ENCODE data around the gene FADS2. TPM values are rescaled to one million over a fixed set of nuclear protein-coding genes. Genes with fewer than 3 reads are reported as not detected.

Gene FADS2
- total and polyA plus RNA-seq, 2 of the 13 experiments (the other 11 are each of a cell fraction or from before 2014, with no cell fraction given), result 90.1 to 124 TPM

DNA sequence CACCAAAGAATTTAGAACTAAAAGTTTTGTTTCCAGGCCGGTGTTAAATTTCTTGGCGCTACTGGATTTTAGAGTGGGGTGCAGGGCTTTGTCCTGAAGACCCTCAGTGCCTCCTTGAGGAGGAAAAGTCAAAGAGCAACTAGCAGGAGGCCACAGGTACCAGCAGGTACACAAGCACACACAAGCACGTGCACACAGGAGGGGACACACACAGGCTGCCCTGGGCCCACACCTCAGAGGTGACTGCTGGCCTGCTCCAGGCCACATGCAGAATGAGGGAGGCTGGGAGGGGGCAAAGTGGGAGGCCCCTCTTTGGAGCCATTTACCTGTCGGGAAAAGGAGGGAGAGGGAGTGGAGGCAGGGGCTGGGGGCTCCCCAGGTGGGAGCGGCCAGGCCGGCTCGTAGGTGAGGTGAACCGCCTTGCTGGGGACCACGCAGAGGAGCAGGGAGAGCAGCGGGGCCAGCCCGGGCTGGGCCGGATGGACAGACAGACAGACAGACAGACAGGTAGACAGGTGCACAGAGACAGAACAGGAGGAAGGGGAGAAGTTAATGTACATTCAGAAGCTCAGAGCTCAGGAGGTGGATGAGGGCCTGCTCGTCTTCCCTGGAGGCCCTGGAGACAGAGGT, 77.1 kb downstream of the FADS2 start (continued):
- TF ChIP-seq, protein P1, sequence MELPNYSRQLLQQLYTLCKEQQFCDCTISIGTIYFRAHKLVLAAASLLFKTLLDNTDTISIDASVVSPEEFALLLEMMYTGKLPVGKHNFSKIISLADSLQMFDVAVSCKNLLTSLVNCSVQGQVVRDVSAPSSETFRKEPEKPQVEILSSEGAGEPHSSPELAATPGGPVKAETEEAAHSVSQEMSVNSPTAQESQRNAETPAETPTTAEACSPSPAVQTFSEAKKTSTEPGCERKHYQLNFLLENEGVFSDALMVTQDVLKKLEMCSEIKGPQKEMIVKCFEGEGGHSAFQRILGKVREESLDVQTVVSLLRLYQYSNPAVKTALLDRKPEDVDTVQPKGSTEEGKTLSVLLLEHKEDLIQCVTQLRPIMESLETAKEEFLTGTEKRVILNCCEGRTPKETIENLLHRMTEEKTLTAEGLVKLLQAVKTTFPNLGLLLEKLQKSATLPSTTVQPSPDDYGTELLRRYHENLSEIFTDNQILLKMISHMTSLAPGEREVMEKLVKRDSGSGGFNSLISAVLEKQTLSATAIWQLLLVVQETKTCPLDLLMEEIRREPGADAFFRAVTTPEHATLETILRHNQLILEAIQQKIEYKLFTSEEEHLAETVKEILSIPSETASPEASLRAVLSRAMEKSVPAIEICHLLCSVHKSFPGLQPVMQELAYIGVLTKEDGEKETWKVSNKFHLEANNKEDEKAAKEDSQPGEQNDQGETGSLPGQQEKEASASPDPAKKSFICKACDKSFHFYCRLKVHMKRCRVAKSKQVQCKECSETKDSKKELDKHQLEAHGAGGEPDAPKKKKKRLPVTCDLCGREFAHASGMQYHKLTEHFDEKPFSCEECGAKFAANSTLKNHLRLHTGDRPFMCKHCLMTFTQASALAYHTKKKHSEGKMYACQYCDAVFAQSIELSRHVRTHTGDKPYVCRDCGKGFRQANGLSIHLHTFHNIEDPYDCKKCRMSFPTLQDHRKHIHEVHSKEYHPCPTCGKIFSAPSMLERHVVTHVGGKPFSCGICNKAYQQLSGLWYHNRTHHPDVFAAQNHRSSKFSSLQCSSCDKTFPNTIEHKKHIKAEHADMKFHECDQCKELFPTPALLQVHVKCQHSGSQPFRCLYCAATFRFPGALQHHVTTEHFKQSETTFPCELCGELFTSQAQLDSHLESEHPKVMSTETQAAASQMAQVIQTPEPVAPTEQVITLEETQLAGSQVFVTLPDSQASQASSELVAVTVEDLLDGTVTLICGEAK (IDR thresholded peaks at IDR 0.05), result no peak
- TF ChIP-seq, protein P1 (CRISPR knock-in tag; IDR thresholded peaks at IDR 0.05), result no peak
- TF ChIP-seq, protein P2, sequence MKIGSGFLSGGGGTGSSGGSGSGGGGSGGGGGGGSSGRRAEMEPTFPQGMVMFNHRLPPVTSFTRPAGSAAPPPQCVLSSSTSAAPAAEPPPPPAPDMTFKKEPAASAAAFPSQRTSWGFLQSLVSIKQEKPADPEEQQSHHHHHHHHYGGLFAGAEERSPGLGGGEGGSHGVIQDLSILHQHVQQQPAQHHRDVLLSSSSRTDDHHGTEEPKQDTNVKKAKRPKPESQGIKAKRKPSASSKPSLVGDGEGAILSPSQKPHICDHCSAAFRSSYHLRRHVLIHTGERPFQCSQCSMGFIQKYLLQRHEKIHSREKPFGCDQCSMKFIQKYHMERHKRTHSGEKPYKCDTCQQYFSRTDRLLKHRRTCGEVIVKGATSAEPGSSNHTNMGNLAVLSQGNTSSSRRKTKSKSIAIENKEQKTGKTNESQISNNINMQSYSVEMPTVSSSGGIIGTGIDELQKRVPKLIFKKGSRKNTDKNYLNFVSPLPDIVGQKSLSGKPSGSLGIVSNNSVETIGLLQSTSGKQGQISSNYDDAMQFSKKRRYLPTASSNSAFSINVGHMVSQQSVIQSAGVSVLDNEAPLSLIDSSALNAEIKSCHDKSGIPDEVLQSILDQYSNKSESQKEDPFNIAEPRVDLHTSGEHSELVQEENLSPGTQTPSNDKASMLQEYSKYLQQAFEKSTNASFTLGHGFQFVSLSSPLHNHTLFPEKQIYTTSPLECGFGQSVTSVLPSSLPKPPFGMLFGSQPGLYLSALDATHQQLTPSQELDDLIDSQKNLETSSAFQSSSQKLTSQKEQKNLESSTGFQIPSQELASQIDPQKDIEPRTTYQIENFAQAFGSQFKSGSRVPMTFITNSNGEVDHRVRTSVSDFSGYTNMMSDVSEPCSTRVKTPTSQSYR (CRISPR knock-in tag; IDR thresholded peaks at IDR 0.05; ENCODE audit: borderline replicate concordance), result no peak
- TF ChIP-seq MED13 (CRISPR knock-in tag; IDR thresholded peaks at IDR 0.05) (no peak), ZSCAN25 (CRISPR knock-in tag; IDR thresholded peaks at IDR 0.05) (0 out of 2 replicates have a peak, but pooled peaks have one; percentile 1), MXI1 (IDR thresholded peaks at IDR 0.05; ENCODE audit: borderline replicate concordance, low read depth, low read length) (no peak), ATF7-NPFF (CRISPR knock-in tag; IDR thresholded peaks at IDR 0.05; ENCODE audit: low read depth) (no peak), HDAC2 (CRISPR knock-in tag; IDR thresholded peaks at IDR 0.05) (no peak), ZNF121 (CRISPR knock-in tag; IDR thresholded peaks at IDR 0.05) (no peak), ISL2 (CRISPR knock-in tag; IDR thresholded peaks at IDR 0.05) (0 out of 2 replicates have a peak, but pooled peaks have one; percentile 1), ZNF792 (CRISPR knock-in tag; IDR thresholded peaks at IDR 0.05) (no peak), KAT8 (CRISPR knock-in tag; IDR thresholded peaks at IDR 0.05) (no peak), RBM39 (IDR thresholded peaks at IDR 0.05; ENCODE audit: low read depth, low read length, poor library complexity, severe bottlenecking) (no peak), ZNF496 (CRISPR knock-in tag; IDR thresholded peaks at IDR 0.05; ENCODE audit: insufficient replicate concordance) (no peak)
- TF ChIP-seq, protein P3, sequence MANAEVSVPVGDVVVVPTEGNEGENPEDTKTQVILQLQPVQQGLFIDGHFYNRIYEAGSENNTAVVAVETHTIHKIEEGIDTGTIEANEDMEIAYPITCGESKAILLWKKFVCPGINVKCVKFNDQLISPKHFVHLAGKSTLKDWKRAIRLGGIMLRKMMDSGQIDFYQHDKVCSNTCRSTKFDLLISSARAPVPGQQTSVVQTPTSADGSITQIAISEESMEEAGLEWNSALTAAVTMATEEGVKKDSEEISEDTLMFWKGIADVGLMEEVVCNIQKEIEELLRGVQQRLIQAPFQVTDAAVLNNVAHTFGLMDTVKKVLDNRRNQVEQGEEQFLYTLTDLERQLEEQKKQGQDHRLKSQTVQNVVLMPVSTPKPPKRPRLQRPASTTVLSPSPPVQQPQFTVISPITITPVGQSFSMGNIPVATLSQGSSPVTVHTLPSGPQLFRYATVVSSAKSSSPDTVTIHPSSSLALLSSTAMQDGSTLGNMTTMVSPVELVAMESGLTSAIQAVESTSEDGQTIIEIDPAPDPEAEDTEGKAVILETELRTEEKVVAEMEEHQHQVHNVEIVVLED (CRISPR knock-in tag; IDR thresholded peaks at IDR 0.05; ENCODE audit: borderline replicate concordance), result no peak

Data from HepG2 (cell line).